ENCODE data around the gene OR2D2. TPM values are rescaled to one million over a fixed set of nuclear protein-coding genes. Genes with fewer than 3 reads are reported as not detected.

Gene OR2D2
- total RNA-seq, 1 experiment from 2014 or later: 0.20 TPM

DNA sequence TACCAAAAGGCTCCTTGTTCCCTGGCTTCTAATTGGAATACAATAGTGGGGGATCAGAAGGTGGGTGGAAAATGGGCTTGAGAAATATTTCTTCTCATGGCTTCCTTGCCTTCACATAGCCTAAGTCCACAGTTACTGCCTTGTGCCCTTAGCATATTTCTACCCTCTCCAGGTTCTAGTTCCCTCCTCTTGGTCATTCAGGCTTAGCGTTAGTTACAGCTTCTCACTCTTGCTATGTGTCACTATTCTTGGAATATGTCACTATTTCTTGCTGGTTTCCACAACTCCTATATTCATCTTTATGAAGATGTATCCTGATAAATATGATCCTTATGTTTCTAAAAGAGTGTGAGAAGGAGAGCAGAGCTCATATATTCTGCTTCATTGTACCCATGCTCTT, 2.5 kb downstream of the OR2D2 start:
- Histone ChIP-seq H3K36me3 (ENCODE audit: control insufficient read depth in 1 of 2, insufficient read depth in 2 of 2, low read length in 2 of 2) (no peaks in the 10 kb centered on the region), H3K27me3 (ENCODE audit: insufficient read depth, low read length) (peaks cover 32% of the 10 kb centered on the region), H3K9ac (ENCODE audit: low read length) (no peak overlapping the region), H3K4me3 (replicated peaks in 1 of 2; ENCODE audit: low read depth in 1 of 2, low read length in 2 of 2) (no peak overlapping the region), H2AFZ (ENCODE audit: low read depth, low read length, poor library complexity, severe bottlenecking) (no peak overlapping the region), H3K9me2 (ENCODE audit: insufficient read depth) (no peaks in the 10 kb centered on the region), H4K20me1 (ENCODE audit: insufficient read depth) (no peaks in the 10 kb centered on the region), H3K4me2 (ENCODE audit: low read length) (no peak overlapping the region), H3K4me1 (ENCODE audit: control insufficient read depth in 1 of 2, insufficient read depth in 2 of 2, low read length in 2 of 2) (no peaks in the 10 kb centered on the region), H3K27ac (ENCODE audit: low read depth, low read length) (no peak overlapping the region), H3K9me3 (ENCODE audit: control insufficient read depth in 1 of 2, insufficient read depth in 1 of 2, low read depth in 1 of 2, low read length in 2 of 2) (no peaks in the 10 kb centered on the region), H3K79me2 (ENCODE audit: insufficient read depth, low read length) (no peaks in the 10 kb centered on the region)
- intact Hi-C loops (cut with micrococcal nuclease): no loop called here
- ATAC-seq: no peak
- DNase-seq (ENCODE audit: low read depth, low spot score): no peak
- POLR2A ChIA-PET: no interaction called here
- CTCF ChIA-PET: no interaction called here
- RAD21 ChIA-PET (ENCODE audit: low non-redundant PET in 1 of 2, low total read pairs in 2 of 2, uncharacterized antibody in 2 of 2, unreplicated experiment in 2 of 2): no interaction called here
- BruUV-seq (replicated peaks): no TSS peak
- no peak for TF ChIP-seq MAX (IDR thresholded peaks at IDR 0.05)
- TF ChIP-seq SP1 (IDR thresholded peaks at IDR 0.05; ENCODE audit: low read depth): no peak
- TF ChIP-seq JUND (IDR thresholded peaks at IDR 0.05): no peak

GRCh38 chr11:6888830-6889229, 3.5 kb downstream of the OR2D2 start:
- Histone ChIP-seq H3K27me3 (ENCODE audit: insufficient read depth, low read length) (peaks cover 38% of the 10 kb centered on the region), H3K9ac (ENCODE audit: low read length) (no peak overlapping the region), H3K4me3 (replicated peaks in 1 of 2; ENCODE audit: low read depth in 1 of 2, low read length in 2 of 2) (no peak overlapping the region), H3K36me3 (ENCODE audit: control insufficient read depth in 1 of 2, insufficient read depth in 2 of 2, low read length in 2 of 2) (no peaks in the 10 kb centered on the region), H3K9me2 (ENCODE audit: insufficient read depth) (no peaks in the 10 kb centered on the region), H3K4me2 (ENCODE audit: low read length) (no peak overlapping the region), H3K4me1 (ENCODE audit: control insufficient read depth in 1 of 2, insufficient read depth in 2 of 2, low read length in 2 of 2) (no peaks in the 10 kb centered on the region), H3K79me2 (ENCODE audit: insufficient read depth, low read length) (no peaks in the 10 kb centered on the region), H2AFZ (ENCODE audit: low read depth, low read length, poor library complexity, severe bottlenecking) (no peak overlapping the region), H3K27ac (ENCODE audit: low read depth, low read length) (no peak overlapping the region), H3K9me3 (ENCODE audit: control insufficient read depth in 1 of 2, insufficient read depth in 1 of 2, low read depth in 1 of 2, low read length in 2 of 2) (no peaks in the 10 kb centered on the region), H4K20me1 (ENCODE audit: insufficient read depth) (no peaks in the 10 kb centered on the region)
- intact Hi-C loops (cut with micrococcal nuclease): no loop called here
- ChIA-PET POLR2A (no interaction called here), CTCF (no interaction called here), RAD21 (ENCODE audit: low non-redundant PET in 1 of 2, low total read pairs in 2 of 2, uncharacterized antibody in 2 of 2, unreplicated experiment in 2 of 2) (no interaction called here)
- DNase-seq (ENCODE audit: low read depth, low spot score) (no peak), ATAC-seq (no peak)
- TF ChIP-seq RAD21 (IDR thresholded peaks at IDR 0.05; ENCODE audit: low read depth) (no peak), REST (IDR thresholded peaks at IDR 0.05; ENCODE audit: low read depth) (no peak), POLR2AphosphoS5 (IDR thresholded peaks at IDR 0.05; ENCODE audit: low read depth, low read length) (no peak), ZNF274 (IDR thresholded peaks at IDR 0.05; ENCODE audit: low read depth, low read length) (no peak), POLR2A (IDR thresholded peaks at IDR 0.05; ENCODE audit: borderline replicate concordance, extremely low read depth, insufficient read depth, insufficient read length) (no peak), ZFX (IDR thresholded peaks at IDR 0.05) (no peak), FOSL1 (IDR thresholded peaks at IDR 0.05; ENCODE audit: low read depth) (no peak), TCF7L2 (IDR thresholded peaks at IDR 0.05; ENCODE audit: borderline replicate concordance, extremely low read depth, insufficient read depth, insufficient read length) (no peak), SP1 (IDR thresholded peaks at IDR 0.05; ENCODE audit: low read depth) (no peak), EZH2 (IDR thresholded peaks at IDR 0.05) (no peak), SIN3A (IDR thresholded peaks at IDR 0.05; ENCODE audit: low read depth) (no peak), YY1 (IDR thresholded peaks at IDR 0.05; ENCODE audit: extremely low read depth, insufficient replicate concordance, low read depth, low read length) (no peak)
- TF ChIP-seq, protein P1, sequence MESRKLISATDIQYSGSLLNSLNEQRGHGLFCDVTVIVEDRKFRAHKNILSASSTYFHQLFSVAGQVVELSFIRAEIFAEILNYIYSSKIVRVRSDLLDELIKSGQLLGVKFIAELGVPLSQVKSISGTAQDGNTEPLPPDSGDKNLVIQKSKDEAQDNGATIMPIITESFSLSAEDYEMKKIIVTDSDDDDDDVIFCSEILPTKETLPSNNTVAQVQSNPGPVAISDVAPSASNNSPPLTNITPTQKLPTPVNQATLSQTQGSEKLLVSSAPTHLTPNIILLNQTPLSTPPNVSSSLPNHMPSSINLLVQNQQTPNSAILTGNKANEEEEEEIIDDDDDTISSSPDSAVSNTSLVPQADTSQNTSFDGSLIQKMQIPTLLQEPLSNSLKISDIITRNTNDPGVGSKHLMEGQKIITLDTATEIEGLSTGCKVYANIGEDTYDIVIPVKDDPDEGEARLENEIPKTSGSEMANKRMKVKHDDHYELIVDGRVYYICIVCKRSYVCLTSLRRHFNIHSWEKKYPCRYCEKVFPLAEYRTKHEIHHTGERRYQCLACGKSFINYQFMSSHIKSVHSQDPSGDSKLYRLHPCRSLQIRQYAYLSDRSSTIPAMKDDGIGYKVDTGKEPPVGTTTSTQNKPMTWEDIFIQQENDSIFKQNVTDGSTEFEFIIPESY (IDR thresholded peaks at IDR 0.05; ENCODE audit: extremely low read depth, insufficient replicate concordance, low read length): no peak
- BruUV-seq (replicated peaks): no TSS peak

Data from HCT116 (cell line).